DMS114 treated with DMSO at 0.1 percent for 48 hours (cell line): Measurements from ENCODE around the gene SERAC1.
A peak's percentile ranks its signal among the peaks of the same experiment; 100 is the strongest.
"Not testable (repeated sequence)": the region's sequence is repeated elsewhere in the genome, so short reads cannot be mapped to it uniquely, and the experiment has no call there.

Experiments used
- DNase-seq: peaks from one replicate; lab custom pipeline; 2025; ENCODE audit not compliant: unreplicated experiment; lab: John Stamatoyannopoulos, UW

Gene SERAC1

DNA sequence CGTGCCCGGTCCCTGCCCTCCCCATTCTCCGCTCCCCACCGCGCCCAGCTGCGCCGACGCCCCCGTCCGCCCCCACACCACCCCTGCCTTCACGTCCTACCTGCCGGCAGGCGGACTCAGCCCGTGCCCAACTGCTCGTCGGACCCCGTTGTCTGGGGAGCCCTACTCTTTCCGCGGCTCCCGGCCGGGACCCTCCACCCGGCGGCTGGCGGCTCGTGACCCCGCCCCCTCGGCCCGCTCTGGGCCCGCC is at the start of gene SERAC1:
TSS of gene SERAC1 (minus strand) at position 223 of the 250 bp plus-strand sequence. CDS start 9,899 bp downstream, outside the sequence.
- DNase-seq: no peak

DNA sequence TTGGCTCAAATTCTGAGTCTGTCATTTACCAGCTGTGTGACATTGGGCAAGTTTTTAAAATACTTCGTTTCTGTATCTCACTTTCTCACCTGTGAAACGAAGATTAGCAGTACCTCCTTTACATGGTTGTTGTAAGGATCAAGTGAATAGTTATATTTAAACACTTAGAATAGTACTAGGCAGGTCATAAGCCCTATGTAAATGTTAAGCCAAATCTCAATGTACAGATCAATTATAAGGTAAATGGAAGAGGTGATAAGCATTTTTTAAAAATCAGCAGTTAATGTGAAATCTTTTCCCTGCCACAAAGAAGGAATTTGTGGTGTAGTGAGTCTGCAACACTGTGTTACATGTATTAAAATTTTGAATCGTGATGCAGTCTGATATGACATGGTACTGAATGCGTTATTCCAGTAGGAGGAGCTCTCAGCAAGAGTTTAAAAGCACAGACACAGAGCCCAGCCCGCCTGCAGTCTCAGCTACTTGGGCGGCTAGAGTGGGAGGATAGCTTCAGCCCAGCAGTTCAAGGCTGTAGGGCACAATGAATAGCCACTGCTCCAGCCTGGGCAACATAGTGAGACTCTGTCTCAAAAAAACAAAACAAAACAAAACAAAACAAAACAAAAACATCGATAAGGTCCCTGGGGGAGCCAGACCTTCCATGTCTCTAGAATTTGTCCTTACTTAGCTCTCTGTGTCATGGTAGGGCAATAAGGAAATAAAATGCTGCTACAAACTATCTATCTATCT is 46.0 kb upstream of the SERAC1 start:
- peak; percentile 53 for DNase-seq

DNA sequence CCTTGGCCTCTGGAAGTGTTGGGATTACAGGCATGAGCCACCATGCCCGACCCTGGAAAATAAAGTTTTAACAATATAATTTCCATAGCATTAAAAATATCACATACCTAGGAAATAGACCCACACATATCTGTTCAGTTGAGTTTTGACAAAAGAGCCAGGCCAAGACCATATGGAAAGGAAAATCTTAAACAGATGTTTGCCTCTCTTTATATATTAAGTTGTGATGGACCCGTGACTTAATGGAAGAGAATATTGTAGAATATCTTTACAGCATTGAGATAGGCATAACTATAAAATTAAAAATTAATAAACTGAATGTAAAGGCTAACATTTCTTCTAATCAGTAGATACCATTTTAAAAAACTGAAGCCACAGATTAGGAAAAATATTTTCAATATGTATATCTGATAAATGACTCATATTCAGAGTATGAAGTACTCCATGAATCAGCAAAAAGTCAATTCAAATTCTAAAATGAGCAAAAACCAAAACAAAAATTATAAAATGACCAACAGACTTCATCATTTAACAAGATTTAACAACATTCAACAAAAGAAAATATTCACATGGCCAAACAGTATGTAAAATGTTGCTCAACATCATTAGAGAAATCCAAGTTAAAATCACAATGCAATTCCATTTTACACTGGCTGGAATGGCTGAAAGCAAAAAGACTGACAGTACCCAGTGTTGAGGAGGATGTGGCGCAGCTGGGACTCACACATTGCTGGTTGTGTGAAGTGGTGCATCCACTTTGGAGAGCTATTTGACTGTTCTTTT is 43.4 kb upstream of the SERAC1 start:
- no peak for DNase-seq

DNA sequence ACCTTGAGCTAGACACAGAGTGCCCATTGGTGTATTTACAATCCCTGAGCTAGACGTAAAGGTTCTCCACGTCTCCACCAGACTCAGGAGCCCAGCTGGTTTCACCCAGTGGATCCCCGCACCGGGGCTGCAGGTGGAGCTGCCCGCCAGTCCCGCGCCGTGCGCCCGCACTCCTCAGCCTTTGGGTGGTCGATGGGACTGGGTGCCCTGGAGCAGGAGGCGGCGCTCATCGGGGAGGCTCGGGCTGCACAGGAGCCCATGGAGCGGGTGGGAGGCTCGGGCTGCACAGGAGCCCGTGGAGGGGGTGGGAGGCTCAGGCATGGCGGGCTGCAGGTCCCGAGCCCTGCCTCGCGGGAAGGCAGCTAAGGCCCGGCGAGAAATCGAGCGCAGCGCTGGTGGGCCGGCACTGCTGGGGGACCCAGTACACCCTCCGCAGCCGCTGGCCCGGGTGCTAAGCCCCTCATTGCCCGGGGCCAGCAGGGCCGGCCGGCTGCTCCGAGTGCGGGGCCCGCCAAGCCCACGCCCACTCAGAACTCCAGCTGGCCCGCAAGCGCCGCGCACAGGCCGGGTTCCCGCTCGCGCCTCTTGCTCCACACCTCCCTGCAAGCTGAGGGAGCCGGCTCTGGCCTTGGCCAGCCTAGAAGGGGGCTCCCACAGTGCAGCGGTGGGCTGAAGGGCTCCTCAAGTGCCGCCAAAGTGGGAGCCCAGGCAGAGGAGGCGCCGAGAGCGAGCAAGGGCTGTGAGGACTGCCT is 41.7 kb upstream of the SERAC1 start:
- DNase-seq: not testable (repeated sequence)

DNA sequence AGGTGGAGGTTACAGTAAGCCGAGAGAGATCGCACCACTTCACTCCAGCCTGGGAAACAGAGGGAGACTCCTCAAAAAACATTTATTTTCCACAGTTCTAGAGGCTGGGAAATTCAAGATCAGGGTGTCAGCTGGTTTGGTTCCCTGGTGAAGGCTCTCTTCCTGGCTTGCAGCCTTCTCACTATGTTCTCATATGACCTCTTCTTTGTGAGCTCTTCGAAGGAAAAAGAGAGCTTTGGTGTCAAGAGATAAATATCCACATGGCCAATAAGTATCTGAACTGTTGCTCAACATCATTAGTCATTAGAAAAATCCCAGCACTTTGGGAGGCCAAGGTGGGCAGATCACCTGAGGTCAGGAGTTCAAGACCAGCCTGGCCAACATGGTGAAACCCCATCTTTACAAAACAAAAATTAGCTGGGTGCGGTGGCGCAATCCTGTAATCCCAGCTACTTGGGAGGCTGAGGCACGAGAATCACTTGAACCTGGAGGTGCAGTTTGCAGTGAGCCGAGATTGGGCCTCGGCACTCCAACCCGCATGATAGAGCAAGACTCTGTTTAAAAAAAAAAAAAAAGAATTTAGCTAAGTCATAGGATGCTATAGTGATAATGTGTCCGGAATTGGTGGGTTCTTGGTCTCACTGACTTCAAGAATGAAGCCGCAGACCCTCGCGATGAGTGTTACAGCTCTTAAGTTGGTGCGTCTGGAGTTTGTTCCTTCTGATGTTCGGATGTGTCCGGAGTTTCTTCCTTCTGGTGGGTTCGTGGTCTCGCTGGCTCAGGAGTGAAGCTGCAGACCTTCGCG is 40.4 kb upstream of the SERAC1 start:
- DNase-seq: not testable (repeated sequence)

DNA sequence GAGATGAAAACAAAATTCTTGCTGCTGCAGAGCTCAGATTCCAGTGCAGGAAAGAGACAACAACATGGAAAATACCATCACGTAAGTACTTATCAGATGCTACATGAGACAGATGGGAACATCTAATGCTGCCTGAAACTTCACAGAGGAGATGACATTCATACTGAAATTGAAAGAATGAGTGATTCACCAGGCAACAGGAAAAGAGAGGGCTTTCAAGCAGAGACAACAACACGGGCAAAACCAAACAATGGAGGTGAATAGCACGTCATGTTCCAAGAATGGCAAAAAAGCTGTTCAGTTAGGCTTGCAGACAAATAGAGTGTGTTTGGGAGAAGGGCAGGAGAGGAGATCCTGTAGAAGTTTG is 39.3 kb upstream of the SERAC1 start:
- no peak for DNase-seq

DNA sequence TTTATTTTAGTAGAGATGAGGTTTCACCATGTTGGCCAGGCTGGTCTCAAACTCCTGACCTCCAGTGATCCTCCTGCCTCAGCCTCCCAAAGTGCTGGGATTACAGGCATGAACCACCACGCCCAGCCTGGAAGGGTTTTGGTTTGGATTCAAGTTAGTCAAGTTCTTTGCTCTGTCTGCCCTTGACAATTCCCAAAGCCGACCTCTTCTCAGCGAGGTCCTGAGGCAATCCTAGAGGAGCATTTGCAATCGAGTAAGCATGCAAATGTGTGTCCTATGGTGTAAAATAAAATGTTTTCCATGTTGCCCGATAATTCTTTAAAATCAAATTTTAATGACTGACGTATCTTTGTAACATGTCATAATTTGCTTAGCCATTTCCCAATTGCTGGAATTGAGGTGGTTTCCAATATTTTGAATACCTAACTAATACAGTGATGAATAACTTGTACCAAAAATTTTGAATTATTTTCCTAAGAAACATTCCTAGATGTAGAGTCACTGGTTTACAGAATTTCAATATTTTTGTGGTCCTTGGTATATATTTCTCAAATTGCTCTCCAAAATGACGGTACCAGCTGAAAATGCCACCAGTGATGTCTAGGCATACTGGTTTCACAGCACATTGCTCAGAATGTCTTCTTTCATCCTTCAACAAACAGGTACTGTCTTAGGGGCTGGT is 38.8 kb upstream of the SERAC1 start:
- DNase-seq: no peak

DNA sequence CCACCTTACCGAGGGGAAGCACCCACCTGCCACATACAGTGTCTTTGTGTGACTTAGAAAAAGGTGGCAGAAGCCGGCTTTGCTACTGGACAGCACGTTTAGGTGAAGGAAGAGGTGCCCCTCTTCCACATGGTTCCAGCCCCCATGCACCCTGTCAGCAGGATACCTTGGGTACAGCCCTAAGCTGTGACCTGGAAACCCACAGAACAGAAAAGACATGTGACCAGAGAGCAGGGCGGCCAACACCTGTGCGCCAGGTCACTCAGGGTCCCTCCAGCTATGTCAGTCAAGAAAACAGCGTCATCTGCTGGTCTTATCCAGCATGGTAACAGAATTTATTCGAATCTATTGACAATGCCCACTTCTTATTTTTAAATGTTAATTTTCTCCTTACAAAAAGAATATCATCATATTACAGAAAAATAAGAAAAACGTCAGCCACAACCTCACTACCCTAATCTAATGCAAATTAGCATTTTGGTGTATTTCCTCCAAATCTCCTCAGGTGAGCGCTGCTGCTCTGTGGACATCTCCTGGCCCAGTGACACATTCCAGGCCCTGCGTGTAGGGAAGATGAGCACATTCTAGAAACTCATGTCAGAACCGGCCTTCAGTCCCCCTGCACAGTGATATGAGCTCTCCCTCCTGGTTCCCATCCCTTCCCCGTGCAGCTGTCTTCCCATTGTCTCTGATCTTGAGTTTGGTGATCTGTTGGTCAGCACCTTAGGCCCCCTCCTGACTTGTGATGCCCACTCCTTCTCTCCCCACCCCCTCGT is 37.3 kb upstream of the SERAC1 start:
- DNase-seq: no peak

DNA sequence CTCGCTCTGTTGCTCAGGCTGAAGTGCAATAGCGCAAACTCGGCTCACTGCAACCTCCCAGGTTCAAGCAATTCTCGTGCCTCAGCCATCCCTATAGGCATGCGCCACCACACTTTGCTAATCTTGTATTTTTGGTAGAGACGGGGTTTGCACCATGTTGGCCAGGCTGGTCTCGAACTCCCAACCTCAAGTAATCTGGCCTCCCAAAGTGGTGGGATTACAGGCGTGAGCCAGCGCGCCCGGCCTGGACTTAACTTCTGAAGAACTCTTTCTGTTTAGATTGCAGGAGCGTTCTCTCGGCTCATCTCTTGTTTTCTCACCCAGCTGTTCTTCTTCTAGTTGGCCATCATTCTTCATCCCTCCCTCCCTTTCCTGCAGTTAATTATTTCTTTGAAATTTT is 30.4 kb upstream of the SERAC1 start:
- DNase-seq: no peak

DNA sequence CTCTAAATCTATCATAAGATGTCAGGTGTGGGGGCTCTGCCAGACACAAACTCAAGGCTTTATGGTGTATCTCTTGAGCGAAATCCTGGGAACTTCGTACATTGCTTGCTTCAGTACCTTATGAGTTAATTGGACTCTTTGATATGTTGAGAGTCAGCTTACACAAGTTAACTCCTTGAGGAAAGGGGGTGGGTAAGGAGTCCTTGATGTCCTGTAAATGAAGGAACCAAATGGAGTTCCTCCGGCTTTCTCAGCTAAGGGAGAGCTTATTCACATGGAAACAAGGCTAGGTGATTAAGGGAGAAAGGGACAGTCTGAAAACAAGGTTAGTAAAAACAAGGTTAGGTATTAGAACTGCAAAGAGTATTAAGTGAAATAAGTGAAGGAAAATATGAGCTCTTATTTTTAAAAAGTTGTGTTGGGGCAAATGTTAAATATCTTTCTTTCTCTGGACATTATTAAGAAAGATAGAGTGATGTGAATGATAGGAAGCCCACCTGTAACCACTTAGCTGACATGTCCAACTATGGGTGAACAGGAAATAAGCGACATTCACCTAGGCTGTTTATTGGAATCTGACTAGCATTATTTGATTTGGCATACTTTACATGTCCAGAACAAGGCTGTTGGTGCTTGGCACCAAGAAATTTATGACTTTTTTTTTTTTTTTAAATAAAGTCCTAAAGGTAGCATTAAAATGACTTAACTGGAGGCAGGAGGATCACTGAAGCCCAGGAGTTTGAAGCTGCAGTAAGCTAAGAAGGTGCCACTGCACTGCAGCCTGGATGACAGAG is 26.6 kb upstream of the SERAC1 start:
- DNase-seq: no peak

DNA sequence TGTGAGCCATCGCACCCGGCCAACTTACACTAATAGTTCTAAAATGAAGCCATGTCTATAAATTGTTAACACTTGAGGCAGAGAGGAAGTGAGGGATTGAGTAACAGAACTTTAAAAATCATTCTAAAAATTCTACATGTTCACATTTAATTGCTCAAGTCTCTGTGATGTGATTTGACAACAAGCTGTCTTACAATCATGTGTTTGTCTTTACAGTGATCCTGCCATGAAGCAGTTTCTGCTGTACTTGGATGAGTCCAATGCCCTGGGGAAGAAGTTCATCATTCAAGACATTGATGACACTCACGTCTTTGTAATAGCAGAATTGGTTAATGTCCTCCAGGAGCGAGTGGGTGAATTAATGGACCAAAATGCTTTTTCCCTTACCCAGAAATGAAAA is 23.7 kb upstream of the SERAC1 start:
- DNase-seq: no peak

DNA sequence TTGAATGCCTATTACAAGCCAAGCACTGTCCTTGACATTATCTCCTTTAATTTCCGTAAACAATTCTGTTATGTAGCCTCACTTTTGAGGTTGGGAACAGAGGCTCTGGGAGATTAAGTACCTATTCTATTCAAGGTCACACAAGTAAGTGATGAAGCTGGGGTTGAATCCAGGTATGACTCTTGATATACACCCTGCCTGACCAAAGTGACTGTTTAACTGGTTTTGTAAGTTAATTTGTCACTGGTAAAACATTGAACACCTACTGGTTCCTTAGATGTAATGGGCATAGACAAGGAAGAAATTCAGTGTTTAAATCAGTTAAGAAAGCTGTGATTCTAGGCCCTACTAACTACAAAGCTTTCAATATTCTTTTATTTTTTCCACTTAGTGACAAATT is 23.0 kb upstream of the SERAC1 start:
- no peak for DNase-seq

DNA sequence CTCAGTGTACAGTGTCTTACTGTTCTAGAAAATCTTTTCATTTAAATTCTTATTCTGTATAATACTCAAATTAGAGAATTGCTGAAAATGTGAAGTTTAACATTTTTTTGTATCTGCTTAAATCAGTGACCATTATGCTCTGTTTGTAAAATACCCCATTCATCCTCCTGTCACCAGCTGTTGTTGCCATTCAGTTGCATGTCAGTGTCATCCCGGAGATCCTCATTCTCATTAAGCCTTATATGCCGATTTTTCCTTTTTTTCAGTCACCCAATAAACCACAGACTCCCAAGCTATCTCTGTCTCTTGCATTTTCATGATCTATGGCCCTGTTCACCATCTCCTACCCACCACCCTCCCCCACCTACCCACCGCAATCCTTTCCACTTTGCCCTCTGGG is 20.5 kb upstream of the SERAC1 start:
- no peak for DNase-seq

DNA sequence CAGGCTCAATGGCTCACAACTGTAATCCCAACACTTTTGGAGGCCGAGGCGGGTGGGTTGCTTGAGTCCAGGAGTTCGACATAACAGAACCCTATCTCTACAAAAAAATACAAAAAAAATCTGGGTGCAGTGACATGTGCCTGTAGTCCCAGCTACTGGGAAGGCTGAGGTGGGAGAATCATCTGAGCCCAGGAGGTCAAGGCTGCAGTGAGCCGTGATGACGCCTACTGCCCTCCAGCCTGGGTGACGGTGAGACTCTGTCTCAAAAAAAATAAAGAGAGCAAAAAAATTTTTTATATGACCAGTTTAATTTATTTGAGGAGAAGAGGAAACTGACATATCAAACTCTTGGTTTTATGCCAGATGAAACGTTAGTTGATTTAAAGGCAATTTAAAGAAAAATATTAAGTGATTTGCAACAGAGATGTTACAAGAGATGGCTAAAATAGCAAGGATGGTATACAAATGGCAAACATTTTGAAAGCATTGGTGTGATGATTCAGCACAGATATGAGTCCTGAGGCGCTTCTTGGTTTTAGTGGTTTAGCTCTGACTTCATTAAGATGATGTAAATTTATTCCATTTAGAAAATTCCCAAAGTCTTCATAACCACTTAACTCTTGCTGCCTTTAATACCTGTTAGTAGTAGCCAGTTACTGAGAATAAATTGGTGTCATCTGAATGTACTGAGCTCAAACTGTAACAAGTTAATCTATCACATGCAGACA is 17.8 kb upstream of the SERAC1 start:
- no peak for DNase-seq

DNA sequence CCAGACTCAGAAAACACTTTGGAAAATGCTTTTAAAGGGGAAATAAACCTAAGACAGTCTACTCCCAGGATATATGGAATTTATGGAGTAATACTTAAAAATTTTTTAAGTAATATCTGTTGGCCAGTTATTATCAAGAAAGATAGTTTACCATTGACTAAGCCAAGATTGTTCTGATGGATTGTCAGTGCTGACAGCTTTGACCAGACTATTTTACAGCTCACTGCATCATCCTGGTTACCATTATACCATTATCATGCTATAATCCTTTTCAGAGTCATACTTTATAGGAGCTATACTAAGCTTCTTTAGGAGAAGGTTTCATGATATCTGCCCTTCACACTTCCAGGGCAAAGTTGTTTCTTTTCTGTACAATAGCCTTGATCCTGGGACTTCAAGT is 16.5 kb upstream of the SERAC1 start:
- no peak for DNase-seq

DNA sequence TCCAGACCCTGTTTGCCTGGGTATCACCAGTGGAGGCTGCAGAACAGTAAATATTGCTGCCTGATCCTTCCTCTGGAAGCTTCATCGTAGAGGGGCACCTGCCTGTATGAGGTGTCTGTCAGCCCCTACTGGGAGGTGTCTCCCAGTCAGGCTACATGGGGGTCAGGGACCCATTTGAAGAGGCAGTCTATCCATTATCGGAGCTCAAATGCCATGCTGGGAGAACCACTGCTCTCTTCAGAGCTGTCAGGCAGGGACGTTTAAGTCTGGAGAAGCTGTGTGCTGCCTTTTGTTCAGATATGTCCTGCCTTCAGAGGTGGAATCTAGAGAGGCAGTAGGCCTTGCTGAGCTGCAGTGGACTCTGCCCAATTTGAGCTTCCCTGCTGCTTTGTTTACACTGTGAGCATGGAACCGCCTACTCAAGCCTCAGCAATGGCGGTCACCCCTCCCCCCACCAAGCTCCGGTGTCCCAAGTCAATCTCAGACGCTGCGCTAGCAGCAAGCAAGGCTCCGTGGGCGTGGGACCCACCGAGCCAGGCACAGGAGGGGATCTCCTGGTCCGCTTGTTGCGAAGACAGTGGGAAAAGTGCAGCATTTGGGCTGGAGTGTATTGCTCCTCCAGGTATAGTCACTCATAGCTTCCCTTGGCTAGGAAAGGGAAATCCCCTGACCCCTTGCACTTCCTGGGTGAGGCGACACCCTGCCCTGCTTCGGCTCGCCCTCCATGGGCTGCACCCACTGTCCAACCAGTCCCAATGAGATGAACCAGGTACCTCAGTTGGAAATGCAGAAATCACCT is 15.3 kb upstream of the SERAC1 start:
- DNase-seq: not testable (repeated sequence)

DNA sequence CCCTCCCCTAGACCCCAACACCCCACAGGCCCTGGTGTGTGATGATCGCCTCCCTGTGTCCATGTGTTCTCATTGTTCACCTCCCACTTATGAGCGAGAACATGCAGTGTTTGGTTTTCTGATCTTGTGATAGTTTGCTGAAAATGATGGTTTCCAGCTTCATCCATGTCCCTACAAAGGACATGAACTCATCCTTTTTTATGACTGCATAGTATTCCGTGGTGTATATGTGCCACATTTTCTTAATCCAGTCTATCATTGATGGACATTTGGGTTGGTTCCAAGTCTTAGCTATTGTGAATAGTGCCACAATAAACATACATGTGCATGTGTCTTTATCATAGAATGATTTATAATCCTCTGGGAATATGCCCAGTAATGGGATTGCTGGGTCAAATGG is 9.7 kb upstream of the SERAC1 start:
- DNase-seq: not testable (repeated sequence)

DNA sequence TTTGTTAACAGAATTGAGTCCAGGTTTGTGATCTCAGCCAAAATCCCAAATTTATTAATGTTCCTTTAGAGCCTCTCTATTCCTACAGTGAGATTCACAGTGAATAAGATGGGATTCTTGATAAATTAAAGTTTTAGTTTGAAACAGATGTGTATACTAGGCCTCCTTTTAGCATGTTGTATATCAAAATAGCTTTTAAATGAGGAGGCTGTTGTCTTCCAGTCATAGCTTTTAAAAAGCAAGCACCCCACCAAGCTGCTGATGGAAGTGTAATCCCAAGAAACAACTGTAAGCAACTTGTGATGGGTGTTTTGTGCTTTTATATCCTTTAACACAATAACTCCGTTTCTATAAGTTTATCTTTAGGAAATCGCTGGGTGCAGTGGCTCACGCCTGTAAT is 7.0 kb upstream of the SERAC1 start:
- DNase-seq: no peak
